HepG2 (cell line): ENCODE data around the gene CLIP2. TPM values are rescaled to one million over a fixed set of nuclear protein-coding genes. Genes with fewer than 3 reads are reported as not detected.

Source experiments
- HOXA3 ChIP-seq: sonication (generic); formaldehyde crosslinking; IDR thresholded peaks from 2 replicates; pipeline ENCODE4 v1.5.0; 2020; ENCODE audit warnings: missing genetic modification reagents
- KDM5B ChIP-seq: sonication (generic); formaldehyde crosslinking; IDR thresholded peaks from 2 replicates; pipeline ENCODE4 v1.4.0; 2020; ENCODE audit warnings: missing genetic modification reagents, mild to moderate bottlenecking, borderline replicate concordance
- KMT2A ChIP-seq: sonication (generic); formaldehyde crosslinking; IDR thresholded peaks from 2 replicates; pipeline ENCODE4 v1.4.0; 2020; ENCODE audit warnings: missing genetic modification reagents
- MEF2D ChIP-seq: sonication (generic); formaldehyde crosslinking; IDR thresholded peaks from 2 replicates; pipeline ENCODE4 v1.5.1; 2020; ENCODE audit warnings: mild to moderate bottlenecking, missing genetic modification reagents
- PITX1 ChIP-seq: sonication (generic); formaldehyde crosslinking; IDR thresholded peaks from 2 replicates; pipeline ENCODE4 v1.5.1; 2020; ENCODE audit warnings: mild to moderate bottlenecking, missing genetic modification reagents
- POLR2AphosphoS2 ChIP-seq: IDR thresholded peaks from 2 replicates; pipeline ENCODE4 v1.6.1; 2011; ENCODE audit warnings: low read depth, low read length, improper control_type of control experiment
- RFXANK ChIP-seq: IDR thresholded peaks from 2 replicates; pipeline ENCODE4 v1.6.1; 2016
- SPEN ChIP-seq: sonication (generic); formaldehyde crosslinking; IDR thresholded peaks from 2 replicates; pipeline ENCODE4 v1.5.1; 2020; ENCODE audit warnings: low read depth, mild to moderate bottlenecking, missing genetic modification reagents
- USF2 ChIP-seq, 2 experiments: sonication (generic) in 1 of 2; formaldehyde crosslinking in 1 of 2; IDR thresholded peaks; 2 replicates each; pipeline versions ENCODE4 v1.5.1 to v1.6.1; 2011 to 2020; ENCODE audit warnings: borderline replicate concordance in 1 of 2, low read depth in 1 of 2, low read length in 1 of 2, mild to moderate bottlenecking in 1 of 2, missing genetic modification reagents in 1 of 2, moderate library complexity in 1 of 2
- ZMYM2 ChIP-seq: sonication (generic); formaldehyde crosslinking; IDR thresholded peaks from 2 replicates; pipeline ENCODE4 v1.8.0; 2022; ENCODE audit warnings: mild to moderate bottlenecking, missing genetic modification reagents
- ZNF460 ChIP-seq: sonication (generic); formaldehyde crosslinking; IDR thresholded peaks from 2 replicates; pipeline ENCODE4 v1.5.1; 2020; ENCODE audit warnings: missing genetic modification reagents, mild to moderate bottlenecking, borderline replicate concordance
- polyA plus RNA-seq, 8 experiments: library from polyadenylated mRNA; depleted of rRNA in 3 of 8; stranded (reverse) in 7 of 8; unstranded in 1 of 8; fragments of >200 nt; fragmentation: Illumina TruSeq in 4 of 8; extraction: Trizol in 4 of 8; gene quantifications; 2 replicates each; pipeline versions ENCODE4 v1.2.1 to v1.2.3, GENCODE V29; 2011 to 2016; ENCODE audit warnings: low read depth in 4 of 8, missing spikeins in 1 of 8, mixed read lengths in 1 of 8; ENCODE audit not compliant: insufficient read depth in 1 of 8
- total RNA-seq, 5 experiments: library from RNA; depleted of rRNA; stranded (reverse); fragments of >200 nt; fragmentation: Illumina TruSeq; extraction: Trizol; gene quantifications; 2 replicates each; pipeline ENCODE4 v1.2.3, GENCODE V29; 2016; ENCODE audit warnings: low read depth in 1 of 5
- TF ChIP-seq, protein P1 (sequence below): sonication (generic); formaldehyde crosslinking; conservative IDR thresholded peaks from 2 replicates; pipeline ENCODE4 v1.5.0; 2020; ENCODE audit warnings: missing genetic modification reagents
- TF ChIP-seq, protein P2 (sequence below): sonication (generic); formaldehyde crosslinking; IDR thresholded peaks from 2 replicates; pipeline ENCODE4 v1.5.0; 2020; ENCODE audit warnings: mild to moderate bottlenecking, missing genetic modification reagents, borderline replicate concordance
- TF ChIP-seq, protein P3 (sequence below), 2 experiments: IDR thresholded peaks; 2 replicates each; pipeline ENCODE4 v1.6.1; 2011 to 2012; ENCODE audit warnings: low read length in 2 of 2, borderline replicate concordance in 1 of 2, low read depth in 1 of 2, mild to moderate bottlenecking in 1 of 2, moderate library complexity in 1 of 2
- TF ChIP-seq, protein P4 (sequence below): sonication (generic); formaldehyde crosslinking; IDR thresholded peaks from 2 replicates; pipeline ENCODE4 v1.4.0; 2020; ENCODE audit warnings: low read depth, mild to moderate bottlenecking, missing genetic modification reagents

CLIP2 gene
- total and polyA plus RNA-seq, 2 of the 13 experiments (the other 11 are each of a cell fraction or from before 2014, with no cell fraction given) = 6.5 to 17.4 TPM

DNA sequence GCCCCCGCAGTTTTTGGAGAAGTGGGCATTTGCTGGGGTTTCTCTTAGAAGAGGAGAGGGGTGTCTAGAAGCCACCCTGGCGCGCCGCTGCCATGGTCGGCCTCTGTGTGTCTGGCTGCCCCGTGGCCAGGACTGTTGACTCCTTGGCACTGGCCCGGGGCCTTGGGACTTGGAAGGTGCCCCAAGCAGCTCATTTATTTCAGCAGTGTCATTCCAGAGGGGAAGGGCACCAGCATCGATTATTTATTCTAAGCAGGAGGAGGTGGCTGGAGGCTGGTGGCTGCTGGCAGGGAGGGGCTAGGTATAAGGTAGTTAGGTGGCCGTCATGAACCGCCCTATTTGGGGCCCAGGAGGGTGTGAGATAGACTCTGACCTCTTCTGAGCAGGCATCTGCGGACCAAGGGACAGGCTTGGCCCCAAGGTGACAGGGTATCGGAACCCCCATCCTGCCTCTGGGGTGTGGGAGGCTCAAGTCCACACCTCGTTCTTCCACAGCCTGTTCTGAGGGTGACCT, 166.1 kb downstream of the CLIP2 start (continued):
- no peak for TF ChIP-seq MEF2D (CRISPR knock-in tag)
- TF ChIP-seq, protein P1, sequence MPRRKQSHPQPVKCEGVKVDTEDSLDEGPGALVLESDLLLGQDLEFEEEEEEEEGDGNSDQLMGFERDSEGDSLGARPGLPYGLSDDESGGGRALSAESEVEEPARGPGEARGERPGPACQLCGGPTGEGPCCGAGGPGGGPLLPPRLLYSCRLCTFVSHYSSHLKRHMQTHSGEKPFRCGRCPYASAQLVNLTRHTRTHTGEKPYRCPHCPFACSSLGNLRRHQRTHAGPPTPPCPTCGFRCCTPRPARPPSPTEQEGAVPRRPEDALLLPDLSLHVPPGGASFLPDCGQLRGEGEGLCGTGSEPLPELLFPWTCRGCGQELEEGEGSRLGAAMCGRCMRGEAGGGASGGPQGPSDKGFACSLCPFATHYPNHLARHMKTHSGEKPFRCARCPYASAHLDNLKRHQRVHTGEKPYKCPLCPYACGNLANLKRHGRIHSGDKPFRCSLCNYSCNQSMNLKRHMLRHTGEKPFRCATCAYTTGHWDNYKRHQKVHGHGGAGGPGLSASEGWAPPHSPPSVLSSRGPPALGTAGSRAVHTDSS (CRISPR knock-in tag) = no peak
- TF ChIP-seq ZNF460 (CRISPR knock-in tag) = no peak
- TF ChIP-seq PITX1 = peak; percentile 44; the same call in 1 of the 2 replicates
- TF ChIP-seq, protein P2, sequence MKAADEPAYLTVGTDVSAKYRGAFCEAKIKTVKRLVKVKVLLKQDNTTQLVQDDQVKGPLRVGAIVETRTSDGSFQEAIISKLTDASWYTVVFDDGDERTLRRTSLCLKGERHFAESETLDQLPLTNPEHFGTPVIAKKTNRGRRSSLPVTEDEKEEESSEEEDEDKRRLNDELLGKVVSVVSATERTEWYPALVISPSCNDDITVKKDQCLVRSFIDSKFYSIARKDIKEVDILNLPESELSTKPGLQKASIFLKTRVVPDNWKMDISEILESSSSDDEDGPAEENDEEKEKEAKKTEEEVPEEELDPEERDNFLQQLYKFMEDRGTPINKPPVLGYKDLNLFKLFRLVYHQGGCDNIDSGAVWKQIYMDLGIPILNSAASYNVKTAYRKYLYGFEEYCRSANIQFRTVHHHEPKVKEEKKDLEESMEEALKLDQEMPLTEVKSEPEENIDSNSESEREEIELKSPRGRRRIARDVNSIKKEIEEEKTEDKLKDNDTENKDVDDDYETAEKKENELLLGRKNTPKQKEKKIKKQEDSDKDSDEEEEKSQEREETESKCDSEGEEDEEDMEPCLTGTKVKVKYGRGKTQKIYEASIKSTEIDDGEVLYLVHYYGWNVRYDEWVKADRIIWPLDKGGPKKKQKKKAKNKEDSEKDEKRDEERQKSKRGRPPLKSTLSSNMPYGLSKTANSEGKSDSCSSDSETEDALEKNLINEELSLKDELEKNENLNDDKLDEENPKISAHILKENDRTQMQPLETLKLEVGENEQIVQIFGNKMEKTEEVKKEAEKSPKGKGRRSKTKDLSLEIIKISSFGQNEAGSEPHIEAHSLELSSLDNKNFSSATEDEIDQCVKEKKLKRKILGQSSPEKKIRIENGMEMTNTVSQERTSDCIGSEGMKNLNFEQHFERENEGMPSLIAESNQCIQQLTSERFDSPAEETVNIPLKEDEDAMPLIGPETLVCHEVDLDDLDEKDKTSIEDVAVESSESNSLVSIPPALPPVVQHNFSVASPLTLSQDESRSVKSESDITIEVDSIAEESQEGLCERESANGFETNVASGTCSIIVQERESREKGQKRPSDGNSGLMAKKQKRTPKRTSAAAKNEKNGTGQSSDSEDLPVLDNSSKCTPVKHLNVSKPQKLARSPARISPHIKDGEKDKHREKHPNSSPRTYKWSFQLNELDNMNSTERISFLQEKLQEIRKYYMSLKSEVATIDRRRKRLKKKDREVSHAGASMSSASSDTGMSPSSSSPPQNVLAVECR (CRISPR knock-in tag) = peak; percentile 28; the same call in 1 of the 2 replicates
- TF ChIP-seq RFXANK = no peak
- TF ChIP-seq, protein P3, sequence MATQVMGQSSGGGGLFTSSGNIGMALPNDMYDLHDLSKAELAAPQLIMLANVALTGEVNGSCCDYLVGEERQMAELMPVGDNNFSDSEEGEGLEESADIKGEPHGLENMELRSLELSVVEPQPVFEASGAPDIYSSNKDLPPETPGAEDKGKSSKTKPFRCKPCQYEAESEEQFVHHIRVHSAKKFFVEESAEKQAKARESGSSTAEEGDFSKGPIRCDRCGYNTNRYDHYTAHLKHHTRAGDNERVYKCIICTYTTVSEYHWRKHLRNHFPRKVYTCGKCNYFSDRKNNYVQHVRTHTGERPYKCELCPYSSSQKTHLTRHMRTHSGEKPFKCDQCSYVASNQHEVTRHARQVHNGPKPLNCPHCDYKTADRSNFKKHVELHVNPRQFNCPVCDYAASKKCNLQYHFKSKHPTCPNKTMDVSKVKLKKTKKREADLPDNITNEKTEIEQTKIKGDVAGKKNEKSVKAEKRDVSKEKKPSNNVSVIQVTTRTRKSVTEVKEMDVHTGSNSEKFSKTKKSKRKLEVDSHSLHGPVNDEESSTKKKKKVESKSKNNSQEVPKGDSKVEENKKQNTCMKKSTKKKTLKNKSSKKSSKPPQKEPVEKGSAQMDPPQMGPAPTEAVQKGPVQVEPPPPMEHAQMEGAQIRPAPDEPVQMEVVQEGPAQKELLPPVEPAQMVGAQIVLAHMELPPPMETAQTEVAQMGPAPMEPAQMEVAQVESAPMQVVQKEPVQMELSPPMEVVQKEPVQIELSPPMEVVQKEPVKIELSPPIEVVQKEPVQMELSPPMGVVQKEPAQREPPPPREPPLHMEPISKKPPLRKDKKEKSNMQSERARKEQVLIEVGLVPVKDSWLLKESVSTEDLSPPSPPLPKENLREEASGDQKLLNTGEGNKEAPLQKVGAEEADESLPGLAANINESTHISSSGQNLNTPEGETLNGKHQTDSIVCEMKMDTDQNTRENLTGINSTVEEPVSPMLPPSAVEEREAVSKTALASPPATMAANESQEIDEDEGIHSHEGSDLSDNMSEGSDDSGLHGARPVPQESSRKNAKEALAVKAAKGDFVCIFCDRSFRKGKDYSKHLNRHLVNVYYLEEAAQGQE (IDR thresholded peaks at IDR 0.05; ENCODE audit: borderline replicate concordance in 1 of 2, low read depth in 1 of 2, low read length in 2 of 2) = no peak
- 0 out of 2 replicates have a peak, but pooled peaks have one; percentile 30 for TF ChIP-seq KMT2A (CRISPR knock-in tag)
- TF ChIP-seq ZMYM2 (CRISPR knock-in tag) = 0 out of 2 replicates have a peak, but pooled peaks have one; percentile 2
- no peak for TF ChIP-seq KDM5B
- no peak for TF ChIP-seq POLR2AphosphoS2
- no peak for TF ChIP-seq USF2 (IDR thresholded peaks at IDR 0.05; ENCODE audit: low read depth, low read length)
- no peak for TF ChIP-seq USF2 (CRISPR knock-in tag; IDR thresholded peaks at IDR 0.05; ENCODE audit: borderline replicate concordance)
- peak; percentile 21; the same call in 1 of the 2 replicates for TF ChIP-seq SPEN (CRISPR knock-in tag)
- TF ChIP-seq, protein P4, sequence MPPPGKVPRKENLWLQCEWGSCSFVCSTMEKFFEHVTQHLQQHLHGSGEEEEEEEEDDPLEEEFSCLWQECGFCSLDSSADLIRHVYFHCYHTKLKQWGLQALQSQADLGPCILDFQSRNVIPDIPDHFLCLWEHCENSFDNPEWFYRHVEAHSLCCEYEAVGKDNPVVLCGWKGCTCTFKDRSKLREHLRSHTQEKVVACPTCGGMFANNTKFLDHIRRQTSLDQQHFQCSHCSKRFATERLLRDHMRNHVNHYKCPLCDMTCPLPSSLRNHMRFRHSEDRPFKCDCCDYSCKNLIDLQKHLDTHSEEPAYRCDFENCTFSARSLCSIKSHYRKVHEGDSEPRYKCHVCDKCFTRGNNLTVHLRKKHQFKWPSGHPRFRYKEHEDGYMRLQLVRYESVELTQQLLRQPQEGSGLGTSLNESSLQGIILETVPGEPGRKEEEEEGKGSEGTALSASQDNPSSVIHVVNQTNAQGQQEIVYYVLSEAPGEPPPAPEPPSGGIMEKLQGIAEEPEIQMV (CRISPR knock-in tag) = 0 out of 2 replicates have a peak, but pooled peaks have one; percentile 35
- 0 out of 2 replicates have a peak, but pooled peaks have one; percentile 12 for TF ChIP-seq HOXA3 (CRISPR knock-in tag)
